ENCODE data around the gene FBXO42. TPM values are rescaled to one million over a fixed set of nuclear protein-coding genes. Genes with fewer than 3 reads are reported as not detected.

FBXO42 gene
- total and polyA plus RNA-seq, 2 experiments from 2014 or later, result 6.0 to 20.7 TPM

DNA sequence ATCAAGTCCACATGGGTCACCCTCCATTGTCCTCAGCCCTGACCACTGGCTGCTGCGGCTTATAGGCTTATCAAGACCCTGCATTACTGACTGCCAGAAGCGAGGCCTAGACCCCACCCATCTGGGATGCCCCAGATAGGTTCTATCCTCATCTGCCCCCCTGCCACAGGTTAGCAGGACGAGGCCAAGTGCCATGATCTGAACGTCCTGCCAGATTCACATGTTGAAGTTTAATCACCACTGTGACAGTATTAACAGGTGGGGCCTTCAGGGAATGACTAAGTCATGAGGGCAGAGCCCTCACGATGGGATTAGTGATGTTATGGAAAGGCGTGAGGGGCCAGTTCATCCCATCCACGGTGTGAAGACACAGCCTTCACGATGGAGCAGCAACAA, 109.1 kb downstream of the FBXO42 start:
- Histone ChIP-seq H3K27ac (ENCODE audit: low read depth) (no peak overlapping the region), H3K4me1 (ENCODE audit: insufficient read depth) (no peaks in the 10 kb centered on the region), H3K9me2 (ENCODE audit: insufficient read depth) (no peaks in the 10 kb centered on the region), H2AFZ (no peak overlapping the region), H3K27me3 (ENCODE audit: insufficient read depth) (no peaks in the 10 kb centered on the region), H3K36me3 (ENCODE audit: insufficient read depth) (no peaks in the 10 kb centered on the region), H3K79me2 (replicated peaks; ENCODE audit: insufficient read depth) (no peaks in the 10 kb centered on the region), H4K20me1 (replicated peaks; ENCODE audit: insufficient read depth) (no peaks in the 10 kb centered on the region; the same call in 1 of the 2 replicates), H3K4me2 (no peak overlapping the region), H3K4me3 (no peak overlapping the region), H3F3A (replicated peaks; ENCODE audit: low read depth) (peaks cover 4% of the 10 kb centered on the region; the same call in 1 of the 2 replicates)
- TF ChIP-seq CREB1 (CRISPR knock-in tag; IDR thresholded peaks at IDR 0.05; ENCODE audit: low read depth) (no peak), EZH2 (IDR thresholded peaks at IDR 0.05; ENCODE audit: low read depth, unreplicated experiment) (no peak)
- TF ChIP-seq, protein P1, sequence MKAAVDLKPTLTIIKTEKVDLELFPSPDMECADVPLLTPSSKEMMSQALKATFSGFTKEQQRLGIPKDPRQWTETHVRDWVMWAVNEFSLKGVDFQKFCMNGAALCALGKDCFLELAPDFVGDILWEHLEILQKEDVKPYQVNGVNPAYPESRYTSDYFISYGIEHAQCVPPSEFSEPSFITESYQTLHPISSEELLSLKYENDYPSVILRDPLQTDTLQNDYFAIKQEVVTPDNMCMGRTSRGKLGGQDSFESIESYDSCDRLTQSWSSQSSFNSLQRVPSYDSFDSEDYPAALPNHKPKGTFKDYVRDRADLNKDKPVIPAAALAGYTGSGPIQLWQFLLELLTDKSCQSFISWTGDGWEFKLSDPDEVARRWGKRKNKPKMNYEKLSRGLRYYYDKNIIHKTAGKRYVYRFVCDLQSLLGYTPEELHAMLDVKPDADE (IDR thresholded peaks at IDR 0.05), result no peak
- Mint-ChIP-seq H3K9me3 (no peaks in the 10 kb centered on the region), H3K4me1 (peaks cover 5% of the 10 kb centered on the region; the same call in 1 of the 3 replicates), H3K4me3 (no peak overlapping the region), H3K27ac (no peak overlapping the region), H3K36me3 (ENCODE audit: low read depth) (no peaks in the 10 kb centered on the region; the same call in 2 of the 3 replicates), H3K27me3 (ENCODE audit: insufficient read depth, low read depth, poor library complexity) (peaks cover 4% of the 10 kb centered on the region)
- ATAC-seq, result no peak
- DNase-seq (ENCODE audit: low spot score), result no peak

DNA sequence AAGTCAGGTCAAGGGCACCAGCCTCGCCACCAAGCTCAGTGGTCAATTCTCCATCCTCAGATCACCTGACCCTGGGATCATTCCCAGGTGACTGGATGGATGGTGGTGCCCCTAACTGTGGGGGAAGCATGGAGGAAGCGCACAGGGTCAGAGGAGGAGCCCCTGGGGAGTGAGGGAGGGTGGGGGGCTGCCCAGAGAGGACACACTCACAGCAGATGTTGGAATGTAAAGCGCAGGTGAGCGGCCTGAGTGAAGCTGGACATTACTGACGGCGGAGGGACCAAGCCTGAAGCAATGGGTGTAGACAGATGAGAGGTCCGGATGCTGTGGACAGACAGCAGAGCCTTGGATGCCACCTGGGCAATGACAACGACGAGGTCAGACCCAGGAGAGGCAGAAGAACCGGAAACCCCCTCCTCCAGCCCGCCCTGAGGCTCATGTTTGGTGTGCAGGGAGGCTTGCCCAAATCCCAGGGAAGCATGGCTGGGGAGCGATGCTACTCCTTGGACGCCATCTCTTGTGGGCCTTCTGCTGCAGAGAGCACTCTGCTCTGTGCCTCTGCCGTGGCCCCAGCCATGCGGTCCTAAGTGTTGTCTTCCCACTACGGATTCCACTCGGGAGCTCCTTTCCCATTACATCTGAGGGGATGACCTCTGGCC, 109.6 kb downstream of the FBXO42 start:
- H3K27me3 Mint-ChIP-seq (ENCODE audit: insufficient read depth, low read depth, poor library complexity), result peaks cover 4% of the 10 kb centered on the region
- Histone ChIP-seq H2AFZ (no peak overlapping the region), H3K9me2 (ENCODE audit: insufficient read depth) (no peaks in the 10 kb centered on the region), H3K27ac (ENCODE audit: low read depth) (no peak overlapping the region), H3K4me3 (no peak overlapping the region), H4K20me1 (replicated peaks; ENCODE audit: insufficient read depth) (no peaks in the 10 kb centered on the region; the same call in 1 of the 2 replicates), H3K4me1 (ENCODE audit: insufficient read depth) (no peaks in the 10 kb centered on the region), H3K4me2 (no peak overlapping the region), H3F3A (replicated peaks; ENCODE audit: low read depth) (peaks cover 4% of the 10 kb centered on the region; the same call in 1 of the 2 replicates), H3K79me2 (replicated peaks; ENCODE audit: insufficient read depth) (no peaks in the 10 kb centered on the region), H3K27me3 (ENCODE audit: insufficient read depth) (no peaks in the 10 kb centered on the region), H3K36me3 (ENCODE audit: insufficient read depth) (no peaks in the 10 kb centered on the region)
- no peaks in the 10 kb centered on the region; the same call in 2 of the 3 replicates for H3K36me3 Mint-ChIP-seq (ENCODE audit: low read depth)
- H3K4me3 Mint-ChIP-seq, result no peak overlapping the region
- H3K4me1 Mint-ChIP-seq, result peaks cover 7% of the 10 kb centered on the region; the same call in 2 of the 3 replicates
- TF ChIP-seq, protein P2, sequence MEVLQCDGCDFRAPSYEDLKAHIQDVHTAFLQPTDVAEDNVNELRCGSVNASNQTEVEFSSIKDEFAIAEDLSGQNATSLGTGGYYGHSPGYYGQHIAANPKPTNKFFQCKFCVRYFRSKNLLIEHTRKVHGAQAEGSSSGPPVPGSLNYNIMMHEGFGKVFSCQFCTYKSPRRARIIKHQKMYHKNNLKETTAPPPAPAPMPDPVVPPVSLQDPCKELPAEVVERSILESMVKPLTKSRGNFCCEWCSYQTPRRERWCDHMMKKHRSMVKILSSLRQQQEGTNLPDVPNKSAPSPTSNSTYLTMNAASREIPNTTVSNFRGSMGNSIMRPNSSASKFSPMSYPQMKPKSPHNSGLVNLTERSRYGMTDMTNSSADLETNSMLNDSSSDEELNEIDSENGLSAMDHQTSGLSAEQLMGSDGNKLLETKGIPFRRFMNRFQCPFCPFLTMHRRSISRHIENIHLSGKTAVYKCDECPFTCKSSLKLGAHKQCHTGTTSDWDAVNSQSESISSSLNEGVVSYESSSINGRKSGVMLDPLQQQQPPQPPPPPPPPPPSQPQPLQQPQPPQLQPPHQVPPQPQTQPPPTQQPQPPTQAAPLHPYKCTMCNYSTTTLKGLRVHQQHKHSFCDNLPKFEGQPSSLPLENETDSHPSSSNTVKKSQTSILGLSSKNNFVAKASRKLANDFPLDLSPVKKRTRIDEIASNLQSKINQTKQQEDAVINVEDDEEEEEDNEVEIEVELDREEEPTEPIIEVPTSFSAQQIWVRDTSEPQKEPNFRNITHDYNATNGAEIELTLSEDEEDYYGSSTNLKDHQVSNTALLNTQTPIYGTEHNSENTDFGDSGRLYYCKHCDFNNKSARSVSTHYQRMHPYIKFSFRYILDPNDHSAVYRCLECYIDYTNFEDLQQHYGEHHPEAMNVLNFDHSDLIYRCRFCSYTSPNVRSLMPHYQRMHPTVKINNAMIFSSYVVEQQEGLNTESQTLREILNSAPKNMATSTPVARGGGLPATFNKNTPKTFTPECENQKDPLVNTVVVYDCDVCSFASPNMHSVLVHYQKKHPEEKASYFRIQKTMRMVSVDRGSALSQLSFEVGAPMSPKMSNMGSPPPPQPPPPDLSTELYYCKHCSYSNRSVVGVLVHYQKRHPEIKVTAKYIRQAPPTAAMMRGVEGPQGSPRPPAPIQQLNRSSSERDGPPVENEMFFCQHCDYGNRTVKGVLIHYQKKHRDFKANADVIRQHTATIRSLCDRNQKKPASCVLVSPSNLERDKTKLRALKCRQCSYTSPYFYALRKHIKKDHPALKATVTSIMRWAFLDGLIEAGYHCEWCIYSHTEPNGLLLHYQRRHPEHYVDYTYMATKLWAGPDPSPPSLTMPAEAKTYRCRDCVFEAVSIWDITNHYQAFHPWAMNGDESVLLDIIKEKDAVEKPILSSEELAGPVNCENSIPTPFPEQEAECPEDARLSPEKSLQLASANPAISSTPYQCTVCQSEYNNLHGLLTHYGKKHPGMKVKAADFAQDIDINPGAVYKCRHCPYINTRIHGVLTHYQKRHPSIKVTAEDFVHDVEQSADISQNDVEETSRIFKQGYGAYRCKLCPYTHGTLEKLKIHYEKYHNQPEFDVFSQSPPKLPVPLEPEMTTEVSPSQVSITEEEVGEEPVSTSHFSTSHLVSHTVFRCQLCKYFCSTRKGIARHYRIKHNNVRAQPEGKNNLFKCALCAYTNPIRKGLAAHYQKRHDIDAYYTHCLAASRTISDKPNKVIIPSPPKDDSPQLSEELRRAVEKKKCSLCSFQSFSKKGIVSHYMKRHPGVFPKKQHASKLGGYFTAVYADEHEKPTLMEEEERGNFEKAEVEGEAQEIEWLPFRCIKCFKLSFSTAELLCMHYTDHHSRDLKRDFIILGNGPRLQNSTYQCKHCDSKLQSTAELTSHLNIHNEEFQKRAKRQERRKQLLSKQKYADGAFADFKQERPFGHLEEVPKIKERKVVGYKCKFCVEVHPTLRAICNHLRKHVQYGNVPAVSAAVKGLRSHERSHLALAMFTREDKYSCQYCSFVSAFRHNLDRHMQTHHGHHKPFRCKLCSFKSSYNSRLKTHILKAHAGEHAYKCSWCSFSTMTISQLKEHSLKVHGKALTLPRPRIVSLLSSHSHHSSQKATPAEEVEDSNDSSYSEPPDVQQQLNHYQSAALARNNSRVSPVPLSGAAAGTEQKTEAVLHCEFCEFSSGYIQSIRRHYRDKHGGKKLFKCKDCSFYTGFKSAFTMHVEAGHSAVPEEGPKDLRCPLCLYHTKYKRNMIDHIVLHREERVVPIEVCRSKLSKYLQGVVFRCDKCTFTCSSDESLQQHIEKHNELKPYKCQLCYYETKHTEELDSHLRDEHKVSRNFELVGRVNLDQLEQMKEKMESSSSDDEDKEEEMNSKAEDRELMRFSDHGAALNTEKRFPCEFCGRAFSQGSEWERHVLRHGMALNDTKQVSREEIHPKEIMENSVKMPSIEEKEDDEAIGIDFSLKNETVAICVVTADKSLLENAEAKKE (CRISPR knock-in tag; IDR thresholded peaks at IDR 0.05), result no peak
- TF ChIP-seq EZH2 (IDR thresholded peaks at IDR 0.05; ENCODE audit: low read depth, unreplicated experiment) (no peak), ZNF114 (CRISPR knock-in tag; IDR thresholded peaks at IDR 0.05) (no peak), POLR2AphosphoS5 (IDR thresholded peaks at IDR 0.05; ENCODE audit: low read depth) (no peak), STAT1 (IDR thresholded peaks at IDR 0.05; ENCODE audit: unreplicated experiment) (no peak), JUNB (IDR thresholded peaks at IDR 0.05; ENCODE audit: unreplicated experiment) (no peak), CREB1 (CRISPR knock-in tag; IDR thresholded peaks at IDR 0.05; ENCODE audit: low read depth) (no peak), NANOG (IDR thresholded peaks at IDR 0.05; ENCODE audit: borderline replicate concordance) (no peak)
- TF ChIP-seq, protein P1 (IDR thresholded peaks at IDR 0.05), result no peak
- TF ChIP-seq, protein P3, sequence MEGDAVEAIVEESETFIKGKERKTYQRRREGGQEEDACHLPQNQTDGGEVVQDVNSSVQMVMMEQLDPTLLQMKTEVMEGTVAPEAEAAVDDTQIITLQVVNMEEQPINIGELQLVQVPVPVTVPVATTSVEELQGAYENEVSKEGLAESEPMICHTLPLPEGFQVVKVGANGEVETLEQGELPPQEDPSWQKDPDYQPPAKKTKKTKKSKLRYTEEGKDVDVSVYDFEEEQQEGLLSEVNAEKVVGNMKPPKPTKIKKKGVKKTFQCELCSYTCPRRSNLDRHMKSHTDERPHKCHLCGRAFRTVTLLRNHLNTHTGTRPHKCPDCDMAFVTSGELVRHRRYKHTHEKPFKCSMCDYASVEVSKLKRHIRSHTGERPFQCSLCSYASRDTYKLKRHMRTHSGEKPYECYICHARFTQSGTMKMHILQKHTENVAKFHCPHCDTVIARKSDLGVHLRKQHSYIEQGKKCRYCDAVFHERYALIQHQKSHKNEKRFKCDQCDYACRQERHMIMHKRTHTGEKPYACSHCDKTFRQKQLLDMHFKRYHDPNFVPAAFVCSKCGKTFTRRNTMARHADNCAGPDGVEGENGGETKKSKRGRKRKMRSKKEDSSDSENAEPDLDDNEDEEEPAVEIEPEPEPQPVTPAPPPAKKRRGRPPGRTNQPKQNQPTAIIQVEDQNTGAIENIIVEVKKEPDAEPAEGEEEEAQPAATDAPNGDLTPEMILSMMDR (conservative IDR thresholded peaks at IDR 0.05; ENCODE audit: low read depth in 2 of 2), result no peak
- ATAC-seq (no peak), DNase-seq (ENCODE audit: low spot score) (no peak)
- no peaks in the 10 kb centered on the region for H3K9me3 Mint-ChIP-seq
- no peak overlapping the region for H3K27ac Mint-ChIP-seq
